NCI-H1436 treated with DMSO at 0.1 percent for 48 hours (cell line): ENCODE results near the gene DDX11.
A peak's percentile ranks its signal among the peaks of the same experiment; 100 is the strongest.
"Not testable (repeated sequence)": the region's sequence is repeated elsewhere in the genome, so short reads cannot be mapped to it uniquely, and the experiment has no call there.

Experiments
- DNase-seq: peaks from one replicate; lab custom pipeline; 2025; lab: John Stamatoyannopoulos, UW

Gene DDX11

GRCh38 chr12:31073527-31074332, at the start of gene DDX11:
DDX11 (plus strand) TSS chr12:31073860; CDS start chr12:31078394, 4,534 bp downstream.
- peak; percentile 50 for DNase-seq

DNA sequence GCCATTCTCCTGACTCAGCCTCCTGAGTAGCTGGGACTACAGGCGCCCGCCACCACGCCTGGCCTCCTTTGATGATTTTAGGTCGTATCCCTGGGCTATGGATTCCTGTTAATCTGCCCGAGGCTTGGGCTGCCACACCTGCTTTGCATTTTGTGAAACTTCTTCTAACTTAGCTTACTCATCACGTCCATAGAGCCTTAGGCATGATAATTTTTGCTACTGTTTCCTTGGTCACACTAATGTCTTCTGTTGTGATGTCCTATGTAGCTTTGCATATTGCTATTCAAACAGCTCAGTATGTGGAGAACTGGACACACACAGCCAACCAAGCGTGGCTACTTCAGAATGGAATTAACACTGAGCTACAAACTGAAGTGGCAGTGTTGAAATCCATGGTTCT, 47.5 kb upstream of the DDX11 start:
- DNase-seq: no peak

- DNase-seq: not testable (repeated sequence)
Measured at GRCh38 chr12:31027006-31027405, 46.7 kb upstream of the DDX11 start.

GRCh38 chr12:31029468-31029867, 44.2 kb upstream of the DDX11 start:
- no peak for DNase-seq

GRCh38 chr12:31029916-31030562, 43.6 kb upstream of the DDX11 start:
- DNase-seq: no peak

DNA sequence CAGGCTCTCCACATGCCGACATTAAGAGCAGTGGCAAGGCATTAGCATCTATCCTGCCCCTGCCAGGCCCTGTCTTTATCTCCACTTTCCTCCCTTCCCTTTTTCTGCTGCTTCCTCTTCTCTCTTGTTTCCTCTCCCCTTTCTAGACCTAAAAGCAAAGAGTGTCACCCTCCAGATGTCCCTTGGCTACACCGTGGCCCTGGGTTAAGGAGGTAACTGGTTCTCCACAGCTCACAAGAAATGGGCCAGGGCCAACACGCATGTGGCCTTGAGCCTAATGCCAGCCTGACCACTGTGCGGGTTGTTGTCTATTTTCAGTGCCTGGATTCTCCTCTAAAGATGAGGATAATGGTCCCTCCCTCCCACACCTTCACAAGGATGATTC, 41.7 kb upstream of the DDX11 start:
- DNase-seq: no peak

DNA sequence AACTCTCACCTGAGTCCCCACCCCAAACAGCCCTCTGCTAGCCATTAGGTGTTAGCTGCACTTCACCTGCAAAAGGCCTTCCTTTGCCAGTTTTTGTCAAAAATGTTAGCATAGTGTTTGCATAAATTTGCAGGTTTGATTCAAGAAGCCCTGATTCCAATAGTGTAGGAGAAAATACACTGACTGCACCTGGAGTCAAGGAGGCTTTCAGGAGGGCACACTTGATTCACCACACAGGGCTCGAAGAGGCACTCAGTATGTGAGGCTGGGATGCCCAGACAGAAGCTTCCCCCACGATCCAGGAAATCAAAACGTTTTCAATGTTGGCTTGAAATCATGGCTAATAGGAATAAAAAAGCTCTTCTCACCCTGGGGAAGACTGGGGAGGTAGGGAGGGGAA, 40.5 kb upstream of the DDX11 start:
- no peak for DNase-seq

GRCh38 chr12:31033681-31034080, 40.0 kb upstream of the DDX11 start:
- no peak for DNase-seq

GRCh38 chr12:31034372-31034771, 39.3 kb upstream of the DDX11 start:
- DNase-seq: no peak

DNA sequence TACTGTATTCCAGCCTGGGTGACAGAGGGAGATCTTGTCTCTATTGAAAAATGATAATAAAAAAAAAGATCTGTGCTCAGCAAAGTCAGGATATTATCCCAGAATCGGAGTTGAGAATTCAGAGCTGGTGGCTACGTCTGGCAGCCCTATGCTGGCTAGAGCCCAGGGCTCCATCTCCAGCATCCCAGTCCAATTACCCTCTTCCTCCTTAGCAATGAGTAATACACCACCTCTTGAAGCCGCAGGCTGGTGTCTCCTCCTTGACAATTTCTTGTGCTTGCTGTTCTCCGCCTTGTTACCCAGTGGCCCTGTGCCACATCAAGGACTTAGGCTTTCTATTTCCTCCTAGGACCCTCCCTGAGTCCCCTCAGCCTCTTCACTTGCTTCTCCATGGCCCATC, 38.4 kb upstream of the DDX11 start:
- no peak for DNase-seq

- DNase-seq: no peak
Measured at GRCh38 chr12:31035967-31036665, 37.5 kb upstream of the DDX11 start.

DNA sequence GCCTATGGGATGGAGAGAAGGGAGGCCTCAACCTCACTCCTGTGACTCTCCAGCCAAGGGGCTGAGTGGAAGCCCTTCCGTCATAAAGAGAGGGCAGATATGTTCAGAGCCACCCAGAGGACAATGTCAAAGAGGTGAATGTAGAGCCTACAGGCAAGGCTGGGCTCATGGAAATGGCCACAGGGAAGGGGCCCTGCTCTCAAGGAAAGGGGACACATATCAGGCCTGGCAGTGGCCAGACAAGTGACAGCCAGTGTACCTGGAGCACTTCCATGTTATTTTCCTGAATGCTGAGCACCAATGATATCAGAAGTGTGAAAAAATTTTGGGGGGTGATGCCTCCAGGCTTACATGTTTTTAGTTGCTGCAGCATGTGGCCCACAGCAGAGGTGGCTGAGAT, 36.6 kb upstream of the DDX11 start:
- DNase-seq: no peak

- no peak for DNase-seq
Measured at GRCh38 chr12:31037931-31038330, 35.7 kb upstream of the DDX11 start.

- DNase-seq: no peak
Measured at GRCh38 chr12:31041033-31041564, 32.6 kb upstream of the DDX11 start.

DNA sequence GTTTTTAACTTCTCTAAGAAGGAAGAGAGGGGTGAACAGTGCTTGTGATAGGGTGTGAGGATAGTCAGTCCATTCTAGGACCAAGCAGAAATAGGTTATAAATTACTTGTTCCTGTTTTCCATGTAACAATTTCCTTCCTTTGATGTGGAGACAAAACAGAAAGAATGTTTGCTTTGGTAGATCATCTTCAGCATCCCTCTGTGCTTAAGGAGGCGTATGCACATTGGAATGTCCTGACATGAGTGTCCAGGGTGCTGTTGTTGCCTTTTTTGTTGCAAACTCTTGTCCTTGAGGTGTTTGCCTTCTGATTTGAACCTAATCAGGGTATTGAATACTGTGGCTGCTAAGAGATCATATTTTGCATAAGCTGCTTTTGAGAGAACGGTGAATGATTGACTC, 23.5 kb upstream of the DDX11 start:
- not testable (repeated sequence) for DNase-seq

DNA sequence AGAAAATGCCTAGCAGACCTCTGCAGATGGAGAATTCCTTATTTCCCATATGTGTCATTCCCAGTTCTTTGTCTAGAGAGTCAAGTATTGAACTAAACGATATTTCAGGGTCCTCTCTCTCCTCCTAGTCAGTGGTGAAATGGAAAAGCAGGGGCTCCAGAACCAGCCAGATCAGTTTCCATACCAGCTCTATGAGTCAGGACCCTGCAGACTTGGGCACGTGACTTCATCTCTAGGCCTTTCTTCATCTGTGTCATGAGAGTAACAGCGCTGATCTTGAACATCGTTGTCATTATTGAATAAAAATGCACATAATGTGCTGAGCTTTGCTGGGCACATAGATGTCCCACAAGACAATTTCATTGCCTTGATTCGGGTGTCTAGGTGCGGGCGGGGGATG, 23.1 kb upstream of the DDX11 start:
- DNase-seq: not testable (repeated sequence)

GRCh38 chr12:31051692-31052091, 22.0 kb upstream of the DDX11 start:
- DNase-seq: not testable (repeated sequence)

DNA sequence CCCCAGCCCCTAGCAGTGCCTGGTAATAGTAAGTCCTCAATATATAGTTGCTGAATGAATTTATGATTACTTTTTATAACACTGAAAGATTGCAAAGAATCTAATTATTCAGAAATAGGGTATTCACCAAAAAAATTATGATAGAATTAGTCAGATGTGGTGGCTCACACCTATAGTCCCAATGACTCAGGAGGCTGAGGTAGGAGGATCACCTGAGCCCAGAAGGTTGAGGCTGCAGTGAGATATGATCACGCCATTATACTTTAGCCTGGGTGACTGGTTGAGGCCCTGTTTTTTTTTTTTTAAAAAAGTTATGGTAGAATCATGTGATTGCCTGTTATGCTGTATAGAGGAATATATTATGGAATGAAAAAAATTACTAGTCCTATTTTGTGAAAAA, 21.5 kb upstream of the DDX11 start:
- not testable (repeated sequence) for DNase-seq

GRCh38 chr12:31052666-31053439, 20.8 kb upstream of the DDX11 start:
- not testable (repeated sequence) for DNase-seq

DNA sequence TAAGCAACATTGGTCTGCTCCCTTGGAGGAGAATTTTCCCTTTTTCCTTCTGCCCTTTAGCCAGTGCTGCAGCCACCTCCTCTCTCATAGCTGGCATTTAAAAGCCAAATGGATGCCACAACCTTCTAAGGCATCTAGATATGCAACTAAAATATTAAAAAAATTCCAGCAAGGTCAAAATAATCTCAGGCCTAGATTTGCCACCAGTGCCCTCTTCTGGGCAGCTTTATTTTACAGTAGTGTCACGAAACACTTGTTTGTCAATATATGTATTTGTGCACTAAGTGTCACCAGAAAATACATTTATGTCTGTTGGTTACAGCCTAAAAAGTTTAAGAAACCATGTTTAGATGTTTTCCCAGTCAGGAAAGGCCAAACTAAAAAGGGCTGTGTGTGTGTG, 19.7 kb upstream of the DDX11 start:
- DNase-seq: not testable (repeated sequence)

GRCh38 chr12:31057671-31058070, 16.0 kb upstream of the DDX11 start:
- no peak for DNase-seq

- not testable (repeated sequence) for DNase-seq
Measured at GRCh38 chr12:31066196-31066595, 7.5 kb upstream of the DDX11 start.
